ENCODE data around the gene CCNG2. TPM values are rescaled to one million over a fixed set of nuclear protein-coding genes. Genes with fewer than 3 reads are reported as not detected.

The CCNG2 gene
- total RNA-seq, 3 donors from 2014 or later (not counting 1 experiment from before 2014, with no cell fraction given), result 35.5 to 91.5 (median 40.6) TPM

GRCh38 chr4:77179519-77179918 is 22.5 kb downstream of the CCNG2 start:
- Mint-ChIP-seq H3K36me3 (no peaks in the 10 kb centered on the region), H3K4me3 (no peak overlapping the region), H3K4me1 (no peaks in the 10 kb centered on the region), H3K9me3 (no peaks in the 10 kb centered on the region), H3K27me3 (ENCODE audit: low read depth in 2 of 2) (peaks cover 5 to 20% of the 10 kb centered on the region in 2 donors), H3K27ac (no peak overlapping the region)
- no peak for DNase-seq
- H3K9me3 ChIP-seq (ENCODE audit: control insufficient read depth, insufficient read depth, low read length), result no peaks in the 10 kb centered on the region
- H3K4me3 ChIP-seq (ENCODE audit: low read length), result no peak overlapping the region
- intact Hi-C loops (cut with micrococcal nuclease), result no loop called here
- no peaks in the 10 kb centered on the region for H3K36me3 ChIP-seq (ENCODE audit: control insufficient read depth, insufficient read depth, low read length)
- no peaks in the 10 kb centered on the region for H3K27me3 ChIP-seq (ENCODE audit: control insufficient read depth, insufficient read depth, low read length)
- H3K4me1 ChIP-seq (ENCODE audit: control insufficient read depth, insufficient read depth, low read length), result no peaks in the 10 kb centered on the region
- no peak overlapping the region for H3K27ac ChIP-seq (ENCODE audit: low read length)
- ATAC-seq, result no peak
- TF ChIP-seq, protein P1, sequence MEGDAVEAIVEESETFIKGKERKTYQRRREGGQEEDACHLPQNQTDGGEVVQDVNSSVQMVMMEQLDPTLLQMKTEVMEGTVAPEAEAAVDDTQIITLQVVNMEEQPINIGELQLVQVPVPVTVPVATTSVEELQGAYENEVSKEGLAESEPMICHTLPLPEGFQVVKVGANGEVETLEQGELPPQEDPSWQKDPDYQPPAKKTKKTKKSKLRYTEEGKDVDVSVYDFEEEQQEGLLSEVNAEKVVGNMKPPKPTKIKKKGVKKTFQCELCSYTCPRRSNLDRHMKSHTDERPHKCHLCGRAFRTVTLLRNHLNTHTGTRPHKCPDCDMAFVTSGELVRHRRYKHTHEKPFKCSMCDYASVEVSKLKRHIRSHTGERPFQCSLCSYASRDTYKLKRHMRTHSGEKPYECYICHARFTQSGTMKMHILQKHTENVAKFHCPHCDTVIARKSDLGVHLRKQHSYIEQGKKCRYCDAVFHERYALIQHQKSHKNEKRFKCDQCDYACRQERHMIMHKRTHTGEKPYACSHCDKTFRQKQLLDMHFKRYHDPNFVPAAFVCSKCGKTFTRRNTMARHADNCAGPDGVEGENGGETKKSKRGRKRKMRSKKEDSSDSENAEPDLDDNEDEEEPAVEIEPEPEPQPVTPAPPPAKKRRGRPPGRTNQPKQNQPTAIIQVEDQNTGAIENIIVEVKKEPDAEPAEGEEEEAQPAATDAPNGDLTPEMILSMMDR (IDR thresholded peaks at IDR 0.05), result no peak

GRCh38 chr4:77181720-77182119 is 24.7 kb downstream of the CCNG2 start:
- WGBS (ENCODE audit: insufficient coverage), result 76% methylated on average over 4 of the region's 4 CpGs
- H3K4me3 ChIP-seq (ENCODE audit: low read length), result no peak overlapping the region
- no peaks in the 10 kb centered on the region for H3K36me3 Mint-ChIP-seq
- no peaks in the 10 kb centered on the region for H3K9me3 ChIP-seq (ENCODE audit: control insufficient read depth, insufficient read depth, low read length)
- no peaks in the 10 kb centered on the region for H3K4me1 ChIP-seq (ENCODE audit: control insufficient read depth, insufficient read depth, low read length)
- peaks cover 5 to 20% of the 10 kb centered on the region in 2 donors for H3K27me3 Mint-ChIP-seq (ENCODE audit: low read depth in 2 of 2)
- DNase-seq, result no peak
- H3K27ac ChIP-seq (ENCODE audit: low read length), result no peak overlapping the region
- TF ChIP-seq, protein P1 (IDR thresholded peaks at IDR 0.05), result no peak
- H3K9me3 Mint-ChIP-seq, result no peaks in the 10 kb centered on the region
- H3K27me3 ChIP-seq (ENCODE audit: control insufficient read depth, insufficient read depth, low read length), result no peaks in the 10 kb centered on the region
- no peak overlapping the region for H3K4me3 Mint-ChIP-seq
- H3K27ac Mint-ChIP-seq, result no peak overlapping the region
- H3K36me3 ChIP-seq (ENCODE audit: control insufficient read depth, insufficient read depth, low read length), result no peaks in the 10 kb centered on the region
- no peak for ATAC-seq
- no peaks in the 10 kb centered on the region for H3K4me1 Mint-ChIP-seq
- intact Hi-C loops (cut with micrococcal nuclease), result no loop called here

- Mint-ChIP-seq H3K36me3 (no peaks in the 10 kb centered on the region), H3K4me1 (peaks cover 0 to 4% of the 10 kb centered on the region in 2 donors), H3K27me3 (ENCODE audit: low read depth in 2 of 2) (peaks cover 8 to 20% of the 10 kb centered on the region in 2 donors), H3K9me3 (no peaks in the 10 kb centered on the region), H3K4me3 (no peak overlapping the region), H3K27ac (no peak overlapping the region)
- DNase-seq (no peak), ATAC-seq (no peak)
- WGBS (ENCODE audit: insufficient coverage), result 87% methylated on average over 3 of the region's 6 CpGs
- no peak overlapping the region for H3K27ac ChIP-seq (ENCODE audit: low read length)
- H3K4me3 ChIP-seq (ENCODE audit: low read length), result no peak overlapping the region
- intact Hi-C loops (cut with micrococcal nuclease), result no loop called here
- H3K9me3 ChIP-seq (ENCODE audit: control insufficient read depth, insufficient read depth, low read length), result no peaks in the 10 kb centered on the region
- no peaks in the 10 kb centered on the region for H3K27me3 ChIP-seq (ENCODE audit: control insufficient read depth, insufficient read depth, low read length)
- H3K36me3 ChIP-seq (ENCODE audit: control insufficient read depth, insufficient read depth, low read length), result no peaks in the 10 kb centered on the region
- H3K4me1 ChIP-seq (ENCODE audit: control insufficient read depth, insufficient read depth, low read length), result no peaks in the 10 kb centered on the region
- TF ChIP-seq, protein P1 (IDR thresholded peaks at IDR 0.05), result no peak
These were observed 26.9 kb downstream of the CCNG2 start for GRCh38 chr4:77183777-77184420.

- H3K36me3 Mint-ChIP-seq, result no peaks in the 10 kb centered on the region
- peaks cover 0 to 4% of the 10 kb centered on the region in 2 donors for H3K4me1 Mint-ChIP-seq
- ATAC-seq (no peak), DNase-seq (no peak)
- intact Hi-C loops (cut with micrococcal nuclease), result no loop called here
- no peaks in the 10 kb centered on the region for H3K9me3 ChIP-seq (ENCODE audit: control insufficient read depth, insufficient read depth, low read length)
- H3K27ac ChIP-seq (ENCODE audit: low read length), result no peak overlapping the region
- H3K4me3 Mint-ChIP-seq, result no peak overlapping the region
- H3K36me3 ChIP-seq (ENCODE audit: control insufficient read depth, insufficient read depth, low read length), result no peaks in the 10 kb centered on the region
- H3K27me3 Mint-ChIP-seq (ENCODE audit: low read depth in 2 of 2), result peaks cover 8 to 20% of the 10 kb centered on the region in 2 donors
- no peaks in the 10 kb centered on the region for H3K27me3 ChIP-seq (ENCODE audit: control insufficient read depth, insufficient read depth, low read length)
- H3K4me1 ChIP-seq (ENCODE audit: control insufficient read depth, insufficient read depth, low read length), result no peaks in the 10 kb centered on the region
- TF ChIP-seq, protein P1 (IDR thresholded peaks at IDR 0.05), result no peak
- H3K4me3 ChIP-seq (ENCODE audit: low read length), result no peak overlapping the region
- no peak overlapping the region for H3K27ac Mint-ChIP-seq
- H3K9me3 Mint-ChIP-seq, result no peaks in the 10 kb centered on the region
These were observed 28.0 kb downstream of the CCNG2 start for GRCh38 chr4:77184974-77185373.
